Measurements from ENCODE around the gene C12orf75.

GRCh38 chr12:105409801-105410471, 79.4 kb downstream of the C12orf75 start:
- TF ChIP-seq POLR2A (IDR thresholded peaks at IDR 0.05) (no peak), CTCF (IDR thresholded peaks at IDR 0.05) (no peak)

All from thyroid gland (tissue), 4 donors.